ENCODE results near the gene ABCC3. TPM values are rescaled to one million over a fixed set of nuclear protein-coding genes. Genes with fewer than 3 reads are reported as not detected.
A peak's percentile ranks its signal among the peaks of the same experiment; 100 is the strongest.

ABCC3 gene
- total RNA-seq, 1 experiment from 2014 or later = 88.0 TPM

DNA sequence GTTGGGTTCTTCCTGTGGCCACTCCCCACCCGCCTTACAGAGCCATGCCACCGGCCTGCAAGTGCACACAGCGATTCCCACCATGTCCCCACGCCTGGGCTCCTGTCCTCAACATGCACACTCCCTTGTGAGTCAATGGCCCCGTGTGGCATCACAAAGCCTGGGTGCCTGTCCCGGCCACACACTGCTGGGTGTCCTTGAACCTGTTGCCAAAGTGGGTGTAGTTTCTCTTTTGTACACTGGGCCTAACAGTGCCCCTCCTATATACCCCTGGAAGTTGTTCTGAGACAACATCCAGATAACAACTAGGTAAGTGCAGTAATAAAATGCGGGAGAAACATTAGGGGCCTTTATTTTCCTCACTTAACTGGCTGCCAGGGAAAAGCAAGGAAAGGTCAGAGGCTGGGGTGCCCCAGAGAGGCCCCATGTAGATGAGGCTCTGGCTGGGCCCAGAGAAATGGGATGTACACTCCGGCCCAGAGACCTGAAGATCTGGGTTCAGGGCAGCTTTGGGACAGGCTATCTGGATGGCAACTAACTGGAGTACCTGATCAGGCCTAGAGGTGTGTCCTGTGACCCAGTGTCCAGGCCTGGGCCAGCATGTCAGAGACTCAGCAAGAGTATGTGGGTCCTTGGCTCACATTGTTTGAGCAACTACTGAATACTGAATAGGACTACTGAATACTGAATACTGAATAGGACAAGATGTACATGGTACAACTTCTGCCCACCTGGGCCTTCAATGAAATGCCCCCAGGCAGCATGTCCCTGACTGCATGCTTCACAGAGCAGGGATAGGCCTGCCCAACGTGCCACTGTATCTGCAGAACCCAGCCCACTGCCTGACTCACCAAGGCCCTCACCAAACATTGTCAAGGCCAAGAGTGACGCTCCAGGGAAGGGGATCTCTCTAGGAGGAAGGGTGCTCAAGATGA, 8.3 kb downstream of the ABCC3 start:
- no peaks in the 10 kb centered on the region for H3K9me3 Mint-ChIP-seq (ENCODE audit: low read depth, unreplicated experiment)
- CTCF ChIA-PET = interaction anchor here (0.9 to 8.0 kb wide), 2 partner anchors 9 to 51 kb away, joined by 3 to 78 read pairs; no protein-coding TSS in a partner anchor

DNA sequence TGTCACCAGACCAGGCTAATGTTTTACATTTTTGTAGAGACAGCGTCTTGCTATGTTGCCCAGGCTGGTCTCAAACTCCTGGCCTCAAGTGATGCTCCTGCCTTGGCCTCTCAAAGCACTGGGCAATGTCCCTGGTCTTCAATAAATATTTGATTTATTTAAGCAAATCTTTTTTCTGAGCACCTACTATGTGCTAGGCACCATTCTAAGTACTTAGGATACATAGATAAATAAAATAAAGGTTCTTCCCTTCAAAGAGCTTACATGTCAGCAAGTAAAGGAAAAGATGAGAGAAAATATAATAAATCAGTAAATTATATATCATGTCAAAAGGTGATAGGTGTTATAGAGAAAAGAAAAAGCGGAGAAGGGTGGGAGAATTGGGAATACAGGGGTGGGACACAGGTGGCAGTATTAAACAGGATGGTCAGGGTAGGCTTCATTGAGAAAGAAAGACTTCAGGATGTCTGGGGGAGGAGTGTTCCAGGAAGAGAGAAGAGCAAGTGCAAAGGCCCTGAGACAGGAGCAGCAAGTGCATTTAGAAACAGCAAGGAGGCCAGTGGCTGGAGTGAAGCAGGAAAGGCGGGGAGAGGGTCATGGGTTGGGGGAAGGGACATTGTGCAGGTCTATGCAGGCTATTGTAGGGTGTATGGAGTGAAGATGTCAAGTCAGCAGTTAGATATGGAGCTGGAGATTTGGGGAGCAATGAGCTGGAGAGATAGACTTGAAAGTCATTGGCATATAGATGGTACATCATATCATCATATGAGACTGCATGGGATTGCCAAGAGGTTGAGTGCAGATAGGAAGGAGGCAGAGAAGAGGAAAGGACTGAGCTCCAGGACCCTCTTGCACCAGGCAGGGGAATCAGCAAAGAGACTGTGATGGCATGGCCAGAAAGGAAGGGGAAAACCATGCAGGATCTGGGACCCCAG, 11.3 kb downstream of the ABCC3 start:
- Mint-ChIP-seq H3K4me1 (ENCODE audit: low read depth, unreplicated experiment) (peaks cover 42% of the 10 kb centered on the region), H3K36me3 (ENCODE audit: insufficient read depth, unreplicated experiment) (peaks cover 28% of the 10 kb centered on the region), H3K27ac (ENCODE audit: unreplicated experiment) (no peak overlapping the region), H3K4me3 (ENCODE audit: low read depth, unreplicated experiment) (no peak overlapping the region), H3K27me3 (ENCODE audit: unreplicated experiment) (no peaks in the 10 kb centered on the region), H3K9me3 (ENCODE audit: low read depth, unreplicated experiment) (no peaks in the 10 kb centered on the region)
- TF ChIP-seq, protein P1, sequence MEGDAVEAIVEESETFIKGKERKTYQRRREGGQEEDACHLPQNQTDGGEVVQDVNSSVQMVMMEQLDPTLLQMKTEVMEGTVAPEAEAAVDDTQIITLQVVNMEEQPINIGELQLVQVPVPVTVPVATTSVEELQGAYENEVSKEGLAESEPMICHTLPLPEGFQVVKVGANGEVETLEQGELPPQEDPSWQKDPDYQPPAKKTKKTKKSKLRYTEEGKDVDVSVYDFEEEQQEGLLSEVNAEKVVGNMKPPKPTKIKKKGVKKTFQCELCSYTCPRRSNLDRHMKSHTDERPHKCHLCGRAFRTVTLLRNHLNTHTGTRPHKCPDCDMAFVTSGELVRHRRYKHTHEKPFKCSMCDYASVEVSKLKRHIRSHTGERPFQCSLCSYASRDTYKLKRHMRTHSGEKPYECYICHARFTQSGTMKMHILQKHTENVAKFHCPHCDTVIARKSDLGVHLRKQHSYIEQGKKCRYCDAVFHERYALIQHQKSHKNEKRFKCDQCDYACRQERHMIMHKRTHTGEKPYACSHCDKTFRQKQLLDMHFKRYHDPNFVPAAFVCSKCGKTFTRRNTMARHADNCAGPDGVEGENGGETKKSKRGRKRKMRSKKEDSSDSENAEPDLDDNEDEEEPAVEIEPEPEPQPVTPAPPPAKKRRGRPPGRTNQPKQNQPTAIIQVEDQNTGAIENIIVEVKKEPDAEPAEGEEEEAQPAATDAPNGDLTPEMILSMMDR (IDR thresholded peaks at IDR 0.05; ENCODE audit: unreplicated experiment) = no peak
- intact Hi-C loops (cut with micrococcal nuclease; ENCODE audit: unreplicated experiment) = no loop called here
- CTCF ChIA-PET = no interaction called here
- no peak for DNase-seq
- BruUV-seq (replicated peaks) = no TSS peak

More for the DNA sequence above, 8.3 kb downstream of the ABCC3 start:
- Mint-ChIP-seq H3K4me3 (ENCODE audit: low read depth, unreplicated experiment) (no peak overlapping the region), H3K27ac (ENCODE audit: unreplicated experiment) (peak overlapping the region; percentile 8), H3K27me3 (ENCODE audit: unreplicated experiment) (no peaks in the 10 kb centered on the region), H3K36me3 (ENCODE audit: insufficient read depth, unreplicated experiment) (peaks cover 52% of the 10 kb centered on the region), H3K4me1 (ENCODE audit: low read depth, unreplicated experiment) (peaks cover 55% of the 10 kb centered on the region)
- DNase-seq = no peak
- no TSS peak for BruUV-seq (replicated peaks)
- TF ChIP-seq, protein P1 (IDR thresholded peaks at IDR 0.05; ENCODE audit: unreplicated experiment) = no peak
- intact Hi-C loops (cut with micrococcal nuclease; ENCODE audit: unreplicated experiment) = no loop called here

DNA sequence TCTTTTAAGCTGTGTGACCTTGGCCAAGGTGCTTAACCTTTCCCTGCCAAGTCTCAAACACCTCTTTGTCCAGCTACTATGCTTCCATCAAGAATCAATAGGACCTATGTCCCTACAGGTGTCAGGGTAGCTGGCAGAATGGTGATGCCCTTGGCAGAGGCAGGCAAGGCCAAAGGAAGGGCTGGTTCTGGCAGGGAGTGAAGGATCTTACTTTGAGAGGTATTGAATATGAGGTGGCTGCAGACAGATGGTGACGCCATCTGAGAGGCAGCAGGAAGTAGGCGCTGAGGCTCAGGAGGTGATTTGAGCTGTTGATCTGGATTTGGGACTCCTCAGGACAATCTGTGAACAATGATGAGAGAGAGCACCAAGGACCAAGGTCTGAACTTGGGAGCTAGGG, 12.5 kb downstream of the ABCC3 start:
- no peak for DNase-seq
- intact Hi-C loops (cut with micrococcal nuclease; ENCODE audit: unreplicated experiment) = no loop called here
- no peak overlapping the region for H3K4me3 Mint-ChIP-seq (ENCODE audit: low read depth, unreplicated experiment)
- no peak overlapping the region for H3K27ac Mint-ChIP-seq (ENCODE audit: unreplicated experiment)
- H3K27me3 Mint-ChIP-seq (ENCODE audit: unreplicated experiment) = no peaks in the 10 kb centered on the region
- no peaks in the 10 kb centered on the region for H3K9me3 Mint-ChIP-seq (ENCODE audit: low read depth, unreplicated experiment)
- TF ChIP-seq, protein P1 (IDR thresholded peaks at IDR 0.05; ENCODE audit: unreplicated experiment) = no peak
- CTCF ChIA-PET = no interaction called here
- H3K4me1 Mint-ChIP-seq (ENCODE audit: low read depth, unreplicated experiment) = peaks cover 31% of the 10 kb centered on the region
- H3K36me3 Mint-ChIP-seq (ENCODE audit: insufficient read depth, unreplicated experiment) = peaks cover 19% of the 10 kb centered on the region
- BruUV-seq (replicated peaks) = no TSS peak
